ENCODE data around the gene GMCL2. TPM values are rescaled to one million over a fixed set of nuclear protein-coding genes. Genes with fewer than 3 reads are reported as not detected.

GMCL2 gene
- total RNA-seq, 1 experiment from 2014 or later = not detected

DNA sequence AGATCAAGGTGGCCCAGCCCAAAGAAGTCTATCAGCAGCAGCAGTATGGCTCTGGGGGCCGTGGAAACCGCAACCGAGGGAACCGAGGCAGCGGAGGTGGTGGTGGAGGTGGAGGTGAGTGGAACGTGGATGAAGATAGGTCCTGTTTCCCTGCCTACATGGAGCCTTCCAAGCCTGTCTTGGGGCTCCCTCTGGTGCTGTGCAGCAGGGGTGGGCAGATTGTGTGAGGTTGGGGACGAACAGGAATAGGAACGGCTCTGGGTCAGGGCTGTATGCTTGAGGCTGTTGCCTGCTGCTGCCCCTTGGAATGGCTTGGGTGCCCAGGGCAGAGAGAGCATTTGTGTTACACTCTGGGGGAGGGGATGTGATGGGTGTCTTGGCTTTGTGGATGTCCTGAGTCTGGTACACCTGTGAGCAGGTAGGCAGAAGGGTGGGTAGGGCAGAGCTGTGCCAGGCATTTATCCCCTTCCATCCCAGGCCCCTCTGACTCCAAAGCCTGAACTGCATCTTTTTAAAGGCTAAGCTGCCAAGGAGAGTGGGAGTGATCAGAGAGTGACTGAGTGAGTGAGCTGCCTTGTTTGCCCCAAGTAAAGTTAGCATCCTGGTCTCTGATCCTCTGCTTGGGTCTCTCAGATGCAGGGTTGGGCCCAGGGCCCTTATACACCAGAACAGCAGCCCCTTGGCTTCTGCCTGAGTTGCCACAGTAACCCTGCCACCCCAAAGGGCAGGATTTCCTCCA is 22.3 kb upstream of the GMCL2 start:
- H3K14ac ChIP-seq (ENCODE audit: insufficient read depth, low read length) = no peak overlapping the region
- H3K27ac Mint-ChIP-seq = peak overlapping the region in 2 of 3 experiments; percentile 57 to 88; a peak in 4 of 7 replicates
- peaks cover 23% of the 10 kb centered on the region for H3K79me2 ChIP-seq (ENCODE audit: insufficient read depth, low read length)
- no peak for DNase-seq
- H2BK12ac ChIP-seq (ENCODE audit: insufficient read length, low read depth, low read length) = no peak overlapping the region
- H2AFZ ChIP-seq (ENCODE audit: low read length) = no peak overlapping the region
- WGBS (ENCODE audit: extremely low coverage, insufficient read length, low lambda C conversion rate) = no CpG with 5 or more reads among the region's 8 CpGs
- no peaks in the 10 kb centered on the region for H3K27me3 ChIP-seq (ENCODE audit: insufficient read depth, low read length)
- no peaks in the 10 kb centered on the region for H4K20me1 ChIP-seq (ENCODE audit: control insufficient read depth, insufficient read depth, insufficient read length)
- H3K23me2 ChIP-seq (ENCODE audit: insufficient read length, low read depth, low read length, poor library complexity, severe bottlenecking) = peaks cover 10% of the 10 kb centered on the region
- peaks cover 9% of the 10 kb centered on the region for H3K79me1 ChIP-seq (ENCODE audit: insufficient read depth, low read depth, low read length, poor library complexity, severe bottlenecking)
- H3K9ac ChIP-seq (ENCODE audit: extremely low read depth, insufficient read length, low read length) = no peak overlapping the region
- H3K4me3 Mint-ChIP-seq = 0 out of 5 replicates have a peak overlapping the region, but pooled peaks of 1 of the 2 experiments have one; percentile 7
- H3T11ph ChIP-seq (ENCODE audit: low read length) = no peak overlapping the region
- no peak overlapping the region for H3K18ac ChIP-seq (ENCODE audit: insufficient read length, low read depth, low read length)
- peaks cover 64 to 92% (median 90%) of the 10 kb centered on the region in 3 experiments for H3K36me3 Mint-ChIP-seq (ENCODE audit: insufficient read depth in 1 of 3, low read depth in 3 of 3)
- no peaks in the 10 kb centered on the region for H3K9me3 Mint-ChIP-seq
- H4K91ac ChIP-seq (ENCODE audit: insufficient read length, low read depth, low read length) = no peak overlapping the region
- no peaks in the 10 kb centered on the region; the same call in 1 of the 2 replicates for H3K4me1 ChIP-seq (ENCODE audit: insufficient read depth, low read length)
- peaks cover 12% of the 10 kb centered on the region; the same call in 1 of the 2 replicates for H3K27me3 Mint-ChIP-seq (ENCODE audit: low read depth)
- no peak overlapping the region for H2AK5ac ChIP-seq (ENCODE audit: insufficient read length, low read length)
- H3K4ac ChIP-seq (ENCODE audit: low read depth, low read length) = no peak overlapping the region
- peaks cover 17 to 38% of the 10 kb centered on the region in 2 experiments for H3K4me1 Mint-ChIP-seq
- H3K27ac ChIP-seq (ENCODE audit: insufficient read length, low read depth, low read length) = no peak overlapping the region
- H3K56ac ChIP-seq (ENCODE audit: insufficient read length, low read depth, low read length) = no peak overlapping the region
- H2BK120ac ChIP-seq (ENCODE audit: low read depth, low read length, poor library complexity, severe bottlenecking) = no peak overlapping the region
- no peak overlapping the region for H2BK15ac ChIP-seq (ENCODE audit: low read depth, low read length)
- no peak overlapping the region for H2BK20ac ChIP-seq (ENCODE audit: low read depth, low read length, poor library complexity, severe bottlenecking)
- H4K8ac ChIP-seq (replicated peaks; ENCODE audit: insufficient read length, low read depth, low read length) = no peak overlapping the region
- no peak overlapping the region for H4K5ac ChIP-seq (ENCODE audit: insufficient read length, low read depth, low read length)
- no peaks in the 10 kb centered on the region for H3K9me3 ChIP-seq (ENCODE audit: control insufficient read depth, low read depth, low read length)
- TF ChIP-seq CTCF (conservative IDR thresholded peaks at IDR 0.05) = no peak
- H2BK5ac ChIP-seq (ENCODE audit: insufficient read length, low read length) = no peak overlapping the region
- H3K4me2 ChIP-seq (ENCODE audit: insufficient read depth, insufficient read length, low read length) = no peak overlapping the region
- no peak overlapping the region for H3K23ac ChIP-seq (ENCODE audit: insufficient read length, low read depth, low read length)

Measured in H9 (cell line).